ENCODE data around the gene ANXA11.

GRCh38 chr10:80194373-80195045 lies 10.8 kb downstream of the ANXA11 start:
- no peak for TF ChIP-seq CTCF (IDR thresholded peaks at IDR 0.05; ENCODE audit: low read length)
- TF ChIP-seq EZH2 (IDR thresholded peaks at IDR 0.05; ENCODE audit: borderline replicate concordance, low read length): no peak

Measured in OCI-LY1 (cell line).